ENCODE data around the gene F8.

The F8 gene

GRCh38 chrX:155022585-155022984 is at the start of gene F8:
Gene F8, minus strand, starts transcription at chrX:155022723. Its CDS starts 171 bp downstream, at chrX:155022552.
- DNase-seq = no peak

GRCh38 chrX:155071694-155072280 is 49.3 kb upstream of the F8 start:
- DNase-seq = no peak

GRCh38 chrX:155070975-155071693 is 48.6 kb upstream of the F8 start, which contains the start of the genes BRCC3, CMC4 and MTCP1:
Gene BRCC3, plus strand, starts transcription at chrX:155071508. Its CDS starts 20 bp downstream, at chrX:155071528.
Gene CMC4, minus strand, starts transcription at chrX:155071136. Its CDS starts 7,113 bp downstream, at chrX:155064023.
Gene MTCP1, minus strand, starts transcription at chrX:155071136. Its CDS starts 5,126 bp downstream, at chrX:155066010.
- DNase-seq = peak; percentile 70

- no peak for DNase-seq
These were observed 48.1 kb upstream of the F8 start for GRCh38 chrX:155070663-155070974.

GRCh38 chrX:155070038-155070437 is 47.5 kb upstream of the F8 start:
- DNase-seq = no peak

- DNase-seq = no peak
These were observed 46.9 kb upstream of the F8 start for GRCh38 chrX:155069414-155069813.

GRCh38 chrX:155068165-155068564 is 45.6 kb upstream of the F8 start:
- DNase-seq = no peak

GRCh38 chrX:155065035-155065734 is 42.7 kb upstream of the F8 start:
- no peak for DNase-seq

GRCh38 chrX:155061760-155062159 is 39.2 kb upstream of the F8 start:
- no peak for DNase-seq

- peak; percentile 32 for DNase-seq
These were observed 34.6 kb upstream of the F8 start for GRCh38 chrX:155056877-155057792.

GRCh38 chrX:155056471-155056870 is 33.9 kb upstream of the F8 start:
- DNase-seq = no peak

GRCh38 chrX:155055494-155055893 is 33.0 kb upstream of the F8 start:
- DNase-seq = no peak

GRCh38 chrX:155054255-155054654 is 31.7 kb upstream of the F8 start:
- DNase-seq = no peak

- no peak for DNase-seq
These were observed 31.1 kb upstream of the F8 start for GRCh38 chrX:155053656-155054055.

- no peak for DNase-seq
These were observed 30.4 kb upstream of the F8 start for GRCh38 chrX:155052738-155053498.

- peak; percentile 22 for DNase-seq
These were observed 26.6 kb upstream of the F8 start for GRCh38 chrX:155048977-155049619.

GRCh38 chrX:155046811-155047528 is 24.4 kb upstream of the F8 start:
- DNase-seq = no peak

- no peak for DNase-seq
These were observed 23.7 kb upstream of the F8 start for GRCh38 chrX:155046129-155046810.

- DNase-seq = no peak
These were observed 13.2 kb upstream of the F8 start for GRCh38 chrX:155035688-155036087.

- DNase-seq = no peak
These were observed 9.1 kb upstream of the F8 start for GRCh38 chrX:155031657-155032056.

All from stimulated activated CD4-positive, alpha-beta T cell treated with anti-CD3 and anti-CD28 coated beads, Interleukin-4, amount 100 ng/mL, for 1 hour (primary cell).